Hepatocyte (in vitro differentiated cells): ENCODE results near the gene MTA3. TPM values are rescaled to one million over a fixed set of nuclear protein-coding genes. Genes with fewer than 3 reads are reported as not detected.
"Not testable (repeated sequence)": the region's sequence is repeated elsewhere in the genome, so short reads cannot be mapped to it uniquely, and the experiment has no call there.

Source experiments
- DNase-seq: peaks from one replicate; pipeline ENCODE4 v3.0.0-alpha.2; 2016; ENCODE audit warnings: low spot score
- H2AFZ ChIP-seq: fragments of 200-600 bp; sonication (generic); 2 replicates; pipeline ENCODE4 v1.6.0; 2016; ENCODE audit warnings: antibody characterized with exemption, mild to moderate bottlenecking
- H3K27ac ChIP-seq: fragments of 200-600 bp; sonication (generic); 2 replicates; pipeline ENCODE4 v1.5.1; 2016; ENCODE audit warnings: mild to moderate bottlenecking
- H3K27me3 ChIP-seq: fragments of 200-600 bp; sonication (generic); 2 replicates; pipeline ENCODE4 v1.6.1; 2016
- H3K36me3 ChIP-seq: fragments of 200-600 bp; sonication (generic); replicated peaks from 2 replicates; pipeline ENCODE4 v1.5.1; 2016; ENCODE audit warnings: low read depth; ENCODE audit not compliant: insufficient read depth
- H3K4me1 ChIP-seq: fragments of 200-600 bp; sonication (generic); 2 replicates; pipeline ENCODE4 v1.5.1; 2016; ENCODE audit warnings: mild to moderate bottlenecking, moderate library complexity; ENCODE audit not compliant: insufficient read depth
- H3K4me2 ChIP-seq: fragments of 200-600 bp; sonication (generic); 2 replicates; pipeline ENCODE4 v1.6.0; 2016
- H3K4me3 ChIP-seq: fragments of 200-600 bp; sonication (generic); 2 replicates; pipeline ENCODE4 v1.5.1; 2016; ENCODE audit warnings: mild to moderate bottlenecking
- H3K79me2 ChIP-seq: fragments of 200-600 bp; sonication (generic); 2 replicates; pipeline ENCODE4 v1.6.0; 2017; ENCODE audit warnings: mild to moderate bottlenecking
- H3K9me2 ChIP-seq: fragments of 200-600 bp; sonication (generic); replicated peaks from 2 replicates; pipeline ENCODE4 v1.6.0; 2017; ENCODE audit warnings: mild to moderate bottlenecking; ENCODE audit not compliant: insufficient read depth
- H3K9me3 ChIP-seq: fragments of 200-600 bp; sonication (generic); 2 replicates; pipeline ENCODE4 v1.5.1; 2016; ENCODE audit warnings: low read depth, mild to moderate bottlenecking
- H4K20me1 ChIP-seq: fragments of 200-600 bp; sonication (generic); 2 replicates; pipeline ENCODE4 v1.6.0; 2016; ENCODE audit warnings: mild to moderate bottlenecking; ENCODE audit not compliant: insufficient read depth, poor library complexity, severe bottlenecking
- CTCF ChIP-seq: fragments of 200-600 bp; sonication (generic); IDR thresholded peaks from 2 replicates; pipeline ENCODE4 v1.5.1; 2016; ENCODE audit warnings: antibody characterized with exemption, mild to moderate bottlenecking; ENCODE audit not compliant: poor library complexity
- EZH2 ChIP-seq: fragments of 200-600 bp; sonication (generic); IDR thresholded peaks from 2 replicates; pipeline ENCODE4 v1.6.1; 2016; ENCODE audit warnings: antibody characterized with exemption, mild to moderate bottlenecking, borderline replicate concordance
- EZH2phosphoT487 ChIP-seq: fragments of 200-600 bp; sonication (generic); IDR thresholded peaks from one replicate; pipeline ENCODE4 v1.6.1; 2018; ENCODE audit warnings: antibody characterized with exemption, mild to moderate bottlenecking, low read depth, moderate library complexity; ENCODE audit not compliant: unreplicated experiment, severe bottlenecking
- WGBS: methylation state at CpG from one replicate; pipeline ENCODE4 v1.1.6; 2016; ENCODE audit warnings: low lambda C conversion rate; ENCODE audit errors: missing lambda C conversion rate; 5-methylcytosine and 5-hydroxymethylcytosine counted together
- polyA plus RNA-seq: library from polyadenylated mRNA; unstranded; fragments of >200 nt; fragmentation: Nextera tagmentation; extraction: Ambion mirVana; gene quantifications from 2 replicates; pipeline ENCODE4 v1.2.1, GENCODE V29; 2016
- total RNA-seq: library from RNA; depleted of rRNA; stranded (reverse); fragments of >200 nt; gene quantifications from 2 replicates; pipeline ENCODE4 v1.2.3, GENCODE V29; 2014

The MTA3 gene
- total and polyA plus RNA-seq, 2 experiments from 2014 or later = 34.6 to 44.3 TPM

GRCh38 chr2:42598656-42599055 is 30.2 kb downstream of the MTA3 start:
- H2AFZ ChIP-seq = no peak overlapping the region
- H3K36me3 ChIP-seq = no peaks in the 10 kb centered on the region
- H4K20me1 ChIP-seq = peaks cover 3% of the 10 kb centered on the region
- H3K4me3 ChIP-seq = no peak overlapping the region
- no peaks in the 10 kb centered on the region for H3K9me3 ChIP-seq
- H3K79me2 ChIP-seq = peaks cover 76% of the 10 kb centered on the region
- no peaks in the 10 kb centered on the region for H3K9me2 ChIP-seq
- WGBS = 78% methylated on average over 2 of the region's 2 CpGs
- no peaks in the 10 kb centered on the region for H3K27me3 ChIP-seq
- no peaks in the 10 kb centered on the region for H3K4me1 ChIP-seq
- H3K4me2 ChIP-seq = no peak overlapping the region
- H3K27ac ChIP-seq = no peak overlapping the region
- TF ChIP-seq EZH2phosphoT487 (no peak), EZH2 (no peak), CTCF (no peak)
- DNase-seq = no peak

DNA sequence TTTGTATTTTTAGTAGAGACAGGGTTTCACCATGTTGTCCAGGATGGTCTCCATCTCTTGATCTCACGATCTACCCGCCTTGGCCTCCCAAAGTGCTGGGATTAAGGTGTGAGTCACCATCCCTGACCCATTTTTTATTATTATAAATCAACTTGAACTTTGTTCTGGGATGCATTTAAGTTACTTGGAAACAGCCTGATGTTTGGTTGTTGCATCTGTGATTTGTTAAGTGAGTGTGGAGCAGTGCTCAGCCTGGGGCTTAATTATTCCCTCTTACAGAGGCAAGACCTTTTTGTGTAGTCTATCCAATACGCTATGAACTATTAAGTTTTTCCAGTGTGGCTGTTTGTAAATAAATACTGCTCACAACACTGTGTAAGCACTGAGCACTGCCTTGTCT is 32.6 kb downstream of the MTA3 start:
- no peaks in the 10 kb centered on the region for H3K9me3 ChIP-seq
- no peaks in the 10 kb centered on the region for H3K27me3 ChIP-seq
- no peak for DNase-seq
- H3K36me3 ChIP-seq = no peaks in the 10 kb centered on the region
- H2AFZ ChIP-seq = no peak overlapping the region
- peaks cover 3% of the 10 kb centered on the region for H4K20me1 ChIP-seq
- no peaks in the 10 kb centered on the region for H3K4me1 ChIP-seq
- no peak overlapping the region for H3K4me3 ChIP-seq
- H3K79me2 ChIP-seq = peaks cover 69% of the 10 kb centered on the region
- TF ChIP-seq CTCF = no peak
- no peak for TF ChIP-seq EZH2phosphoT487
- no peak for TF ChIP-seq EZH2
- H3K4me2 ChIP-seq = no peak overlapping the region
- no peaks in the 10 kb centered on the region for H3K9me2 ChIP-seq
- WGBS = 81% methylated on average over 3 of the region's 3 CpGs
- H3K27ac ChIP-seq = no peak overlapping the region

DNA sequence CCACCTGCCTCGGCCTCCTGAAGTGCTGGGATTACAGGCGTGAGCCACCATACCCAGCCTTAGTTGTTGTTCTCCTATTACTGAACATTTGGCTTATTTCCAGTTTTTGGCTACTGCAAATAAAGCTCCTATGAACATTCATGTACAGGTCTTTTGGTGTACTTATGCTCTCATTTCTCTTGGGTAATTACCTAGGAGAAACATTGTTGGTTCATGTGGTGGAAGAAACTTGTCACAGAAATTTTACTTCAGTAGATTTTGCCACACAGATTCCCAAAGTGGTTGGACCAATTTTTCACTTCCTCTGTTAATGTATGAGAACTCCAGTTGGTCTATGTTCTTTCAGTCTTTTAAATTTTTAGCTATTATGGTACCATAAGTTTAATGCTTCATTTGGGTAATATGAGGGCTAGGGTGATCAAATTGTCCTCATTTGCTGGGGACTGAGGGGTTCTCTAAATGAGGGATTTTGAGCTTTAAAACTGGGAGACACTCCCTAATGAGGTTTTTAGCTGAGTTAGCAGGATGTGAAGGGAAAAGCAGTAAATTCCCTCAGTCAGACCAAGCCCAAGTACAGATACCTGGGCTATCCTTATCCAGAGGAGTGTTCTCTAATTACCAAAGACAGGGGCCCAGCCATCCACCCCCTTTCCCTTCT is 33.9 kb downstream of the MTA3 start:
- Histone ChIP-seq H3K4me2 (peak overlapping the region; percentile 2), H3K36me3 (no peaks in the 10 kb centered on the region), H2AFZ (no peak overlapping the region), H3K9me2 (no peaks in the 10 kb centered on the region), H4K20me1 (peaks cover 3% of the 10 kb centered on the region), H3K27me3 (no peaks in the 10 kb centered on the region), H3K79me2 (peaks cover 62% of the 10 kb centered on the region), H3K27ac (peak overlapping the region; percentile 21), H3K4me1 (no peaks in the 10 kb centered on the region), H3K4me3 (no peak overlapping the region), H3K9me3 (no peaks in the 10 kb centered on the region)
- WGBS = 94% methylated on average over 2 of the region's 2 CpGs
- no peak for TF ChIP-seq EZH2phosphoT487
- no peak for TF ChIP-seq CTCF
- no peak for TF ChIP-seq EZH2
- peak; percentile 8 for DNase-seq

GRCh38 chr2:42602876-42603219 is 34.4 kb downstream of the MTA3 start:
- H3K9me2 ChIP-seq = no peaks in the 10 kb centered on the region
- peak overlapping the region; percentile 2 for H3K4me2 ChIP-seq
- DNase-seq = no peak
- WGBS = 59% methylated on average over 3 of the region's 3 CpGs
- peaks cover 3% of the 10 kb centered on the region for H4K20me1 ChIP-seq
- TF ChIP-seq EZH2 (no peak), EZH2phosphoT487 (no peak), CTCF (no peak)
- H3K27me3 ChIP-seq = no peaks in the 10 kb centered on the region
- H3K4me3 ChIP-seq = no peak overlapping the region
- no peaks in the 10 kb centered on the region for H3K9me3 ChIP-seq
- no peaks in the 10 kb centered on the region for H3K4me1 ChIP-seq
- H3K36me3 ChIP-seq = no peaks in the 10 kb centered on the region
- peak overlapping the region; percentile 21 for H3K27ac ChIP-seq
- H2AFZ ChIP-seq = no peak overlapping the region
- peaks cover 61% of the 10 kb centered on the region for H3K79me2 ChIP-seq

DNA sequence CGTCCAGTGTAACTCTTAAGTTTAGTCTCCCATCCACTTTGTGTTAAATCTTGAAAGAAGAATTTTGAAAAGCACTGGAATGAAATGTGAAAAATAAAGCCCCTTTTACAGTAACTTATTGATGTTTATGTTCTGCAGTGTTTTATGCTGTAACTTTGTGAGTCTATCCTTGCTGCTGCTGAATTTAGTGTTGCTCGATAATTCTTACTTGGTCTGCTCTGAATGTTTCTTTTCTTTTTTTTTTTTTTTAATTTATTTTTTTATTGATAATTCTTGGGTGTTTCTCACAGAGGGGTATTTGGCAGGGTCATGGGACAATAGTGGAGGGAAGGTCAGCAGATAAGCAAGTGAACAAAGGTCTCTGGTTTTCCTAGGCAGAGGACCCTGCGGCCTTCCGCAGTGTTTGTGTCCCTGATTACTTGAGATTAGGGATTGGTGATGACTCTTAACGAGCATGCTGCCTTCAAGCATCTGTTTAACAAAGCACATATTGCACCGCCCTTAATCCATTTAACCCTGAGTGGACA is 36.0 kb downstream of the MTA3 start:
- not testable (repeated sequence) for H4K20me1 ChIP-seq, H3K36me3 ChIP-seq, H3K4me1 ChIP-seq, H3K27ac ChIP-seq, H3K27me3 ChIP-seq, H3K9me2 ChIP-seq, H3K4me2 ChIP-seq, H3K4me3 ChIP-seq, DNase-seq, H2AFZ ChIP-seq, H3K9me3 ChIP-seq
- peaks cover 60% of the 10 kb centered on the region for H3K79me2 ChIP-seq
- WGBS = 70% methylated on average over 6 of the region's 6 CpGs
